HG03039 (cell line): ENCODE results near the gene PKDREJ.
"Not testable (repeated sequence)": the region's sequence is repeated elsewhere in the genome, so short reads cannot be mapped to it uniquely, and the experiment has no call there.

Experiments used
- ATAC-seq: cut with Tn5 transposase; IDR thresholded peaks from one replicate; pipeline ENCODE4 v1.9.1; 2021; ENCODE audit warnings: mild to moderate bottlenecking, moderate library complexity; ENCODE audit not compliant: unreplicated experiment

PKDREJ gene

GRCh38 chr22:46263216-46263590 lies at the start of gene PKDREJ:
Gene PKDREJ, minus strand, starts transcription at chr22:46263343. Its CDS starts 21 bp downstream, at chr22:46263322.
- no peak for ATAC-seq

GRCh38 chr22:46312848-46313247 lies 49.7 kb upstream of the PKDREJ start:
- ATAC-seq: not testable (repeated sequence)

- no peak for ATAC-seq
Measured at GRCh38 chr22:46312056-46312455, 48.9 kb upstream of the PKDREJ start.

GRCh38 chr22:46309526-46310085 lies 46.5 kb upstream of the PKDREJ start:
- no peak for ATAC-seq

DNA sequence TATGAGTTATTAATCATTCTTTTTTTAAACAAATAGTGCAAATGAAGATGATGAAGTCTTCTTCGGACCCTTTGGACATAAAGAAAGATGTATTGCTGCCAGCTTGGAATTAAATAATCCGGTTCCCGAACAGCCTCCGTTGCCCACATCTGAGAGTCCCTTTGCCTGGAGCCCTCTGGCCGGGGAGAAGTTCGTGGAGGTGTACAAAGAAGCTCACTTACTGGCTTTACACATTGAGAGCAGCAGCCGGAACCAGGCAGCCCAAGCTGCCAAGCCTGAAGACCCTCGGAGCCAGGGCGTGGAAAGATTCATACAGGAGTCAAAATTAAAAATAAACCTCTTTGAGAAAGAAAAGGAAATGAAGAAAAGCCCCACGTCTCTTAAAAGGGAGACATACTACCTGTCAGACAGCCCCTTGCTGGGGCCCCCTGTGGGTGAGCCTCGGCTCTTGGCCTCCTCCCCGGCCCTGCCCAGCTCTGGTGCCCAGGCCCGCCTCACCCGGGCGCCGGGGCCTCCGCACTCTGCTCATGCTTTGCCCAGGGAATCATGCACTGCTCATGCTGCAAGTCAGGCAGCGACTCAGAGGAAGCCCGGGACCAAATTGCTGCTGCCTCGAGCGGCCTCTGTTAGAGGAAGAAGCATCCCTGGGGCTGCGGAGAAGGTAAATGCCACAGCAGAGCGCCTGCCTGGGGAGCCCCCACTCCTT lies 45.3 kb upstream of the PKDREJ start:
- no peak for ATAC-seq

GRCh38 chr22:46303347-46303965 lies 40.3 kb upstream of the PKDREJ start:
- ATAC-seq: no peak

GRCh38 chr22:46300491-46300890 lies 37.3 kb upstream of the PKDREJ start:
- no peak for ATAC-seq

- no peak for ATAC-seq
Measured at GRCh38 chr22:46299101-46299500, 36.0 kb upstream of the PKDREJ start.

DNA sequence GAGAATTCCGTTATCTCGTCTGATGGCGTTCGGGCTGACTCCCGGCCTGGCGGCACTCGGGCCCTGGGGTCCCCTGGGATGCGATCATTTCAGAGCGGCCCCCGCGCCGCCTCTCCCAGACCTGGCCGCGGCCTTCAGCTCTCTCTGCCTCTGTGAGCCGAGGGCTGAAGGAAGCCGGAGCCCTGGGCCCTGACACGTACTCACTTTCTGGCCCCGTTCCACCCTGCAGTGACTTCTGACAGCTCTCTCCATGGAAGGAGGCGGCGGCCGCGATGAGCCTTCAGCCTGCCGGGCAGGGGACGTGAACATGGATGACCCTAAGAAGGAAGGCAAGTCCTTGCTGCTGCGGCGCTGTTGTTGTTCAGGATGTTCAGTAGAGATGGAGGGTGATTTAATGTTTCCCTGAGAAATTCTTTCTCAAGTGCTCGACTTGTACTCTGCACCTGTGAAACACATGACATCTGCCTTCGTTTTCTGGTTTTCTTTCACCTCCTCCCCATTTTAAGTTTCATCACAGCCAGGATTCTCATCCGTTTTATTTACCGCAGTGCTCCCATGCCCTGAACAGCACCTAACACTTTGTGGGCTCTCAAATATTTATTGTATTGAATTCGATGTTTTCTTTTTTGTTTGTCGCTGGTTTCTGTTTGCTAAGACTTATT lies 34.1 kb upstream of the PKDREJ start:
- ATAC-seq: peak; percentile 4

- ATAC-seq: peak; percentile 85
Measured at GRCh38 chr22:46296257-46297150, 33.4 kb upstream of the PKDREJ start, which contains the start of gene GTSE1. Gene GTSE1, plus strand, starts transcription at chr22:46296870. Its CDS starts 531 bp downstream, at chr22:46297401.

GRCh38 chr22:46295277-46295971 lies 32.3 kb upstream of the PKDREJ start:
- ATAC-seq: no peak

DNA sequence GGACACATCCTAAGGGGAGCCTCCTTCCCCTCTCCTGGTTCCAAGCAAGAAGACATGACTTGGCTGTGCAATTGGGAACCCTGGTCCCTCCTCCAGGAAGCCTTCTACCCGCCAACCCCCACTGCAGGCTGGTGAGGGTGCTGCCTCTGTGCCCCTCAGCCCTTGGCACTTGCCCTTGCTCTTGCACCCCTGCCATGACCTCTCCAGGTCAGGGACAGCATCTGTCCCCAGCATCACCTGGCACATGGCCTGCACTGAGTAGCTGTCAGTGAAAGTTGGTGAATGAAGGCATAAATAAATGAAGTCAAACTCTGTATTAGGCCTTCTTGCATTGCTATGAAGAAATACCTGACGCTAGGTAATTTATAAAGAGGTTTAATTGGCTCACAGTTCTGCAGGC lies 31.6 kb upstream of the PKDREJ start:
- ATAC-seq: no peak

DNA sequence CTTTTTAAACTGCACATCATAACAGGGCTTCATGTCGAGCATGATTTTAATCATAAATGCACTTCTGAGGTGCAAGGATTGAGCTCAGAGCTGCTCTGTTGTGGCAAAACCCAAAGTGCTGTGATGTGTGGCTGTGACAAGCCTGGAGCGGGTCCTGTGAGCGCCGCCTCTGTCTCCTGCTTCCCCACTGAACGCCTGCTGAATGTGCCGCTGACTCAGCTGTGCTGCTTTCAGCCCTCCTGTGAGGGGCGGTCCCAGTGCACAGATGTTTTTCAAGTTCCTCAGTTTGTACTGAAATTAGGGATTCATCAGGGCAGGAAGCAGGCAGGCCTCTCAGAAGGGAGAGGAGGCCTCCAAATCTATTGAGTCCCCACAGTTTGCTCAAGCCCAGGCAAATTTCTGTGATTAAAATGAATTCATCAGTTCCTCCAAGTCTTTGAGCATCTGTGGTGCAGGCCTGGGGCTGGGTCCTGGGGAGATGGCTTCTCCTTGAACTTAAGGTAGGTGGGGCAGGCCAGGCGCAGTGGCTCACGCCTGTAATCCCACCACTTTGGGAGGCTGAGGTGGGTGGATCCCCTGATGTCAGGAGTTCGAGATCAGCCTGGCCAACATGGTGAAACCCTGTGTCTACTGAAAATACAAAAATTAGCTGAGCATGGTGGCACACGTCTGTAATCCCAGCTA lies 30.6 kb upstream of the PKDREJ start:
- no peak for ATAC-seq

- ATAC-seq: no peak
Measured at GRCh38 chr22:46292732-46293131, 29.6 kb upstream of the PKDREJ start.

GRCh38 chr22:46292173-46292572 lies 29.0 kb upstream of the PKDREJ start:
- no peak for ATAC-seq

GRCh38 chr22:46290843-46291785 lies 28.0 kb upstream of the PKDREJ start:
- no peak for ATAC-seq

DNA sequence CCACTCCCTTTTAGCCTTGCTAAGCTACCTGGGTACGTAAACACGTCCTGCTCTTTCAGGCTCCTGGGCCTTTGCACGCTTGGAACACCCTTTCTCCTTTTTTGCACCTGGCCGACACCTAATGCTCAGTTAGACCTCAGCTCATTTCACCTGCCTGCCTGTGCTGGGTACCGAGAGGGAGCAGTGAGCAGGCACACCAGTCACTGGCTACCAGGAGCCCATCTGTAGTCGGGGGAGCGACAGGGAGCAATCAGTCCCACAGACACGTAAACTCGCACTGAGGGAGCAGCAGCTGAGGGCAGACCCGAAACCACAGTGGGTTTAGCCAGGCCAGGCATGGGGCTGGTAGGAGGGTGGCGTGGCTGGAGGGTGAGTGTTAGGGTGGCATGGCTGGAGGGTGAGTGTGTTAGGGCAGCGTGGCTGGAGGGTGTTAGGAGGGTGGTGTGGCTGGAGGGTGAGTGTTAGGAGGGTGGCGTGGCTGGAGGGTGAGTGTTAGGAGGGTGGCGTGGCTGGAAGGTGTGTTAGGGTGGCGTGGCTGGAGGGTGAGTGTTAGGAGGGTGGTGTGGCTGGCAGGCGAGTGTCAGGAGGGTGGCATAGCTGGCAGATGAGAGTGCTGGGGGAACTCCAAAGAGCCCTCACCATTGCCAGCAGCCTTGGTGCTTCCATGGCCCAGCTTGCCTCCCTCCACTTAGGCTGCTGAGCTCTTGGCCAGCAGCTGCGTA lies 27.1 kb upstream of the PKDREJ start:
- ATAC-seq: no peak
